ENCODE results near the gene TENT5A.

The TENT5A gene

GRCh38 chr6:81725127-81725526 is 27.4 kb downstream of the TENT5A start:
- no peak for FAIRE-seq

GRCh38 chr6:81722506-81723223 is 29.8 kb downstream of the TENT5A start:
- no peak for DNase-seq (ENCODE audit: extremely low spot score, insufficient read length, low read depth)
- FAIRE-seq = no peak

More at GRCh38 chr6:81725127-81725526, 27.4 kb downstream of the TENT5A start:
- no peak for DNase-seq (ENCODE audit: extremely low spot score, insufficient read length, low read depth)

- no peak for DNase-seq (ENCODE audit: extremely low spot score, insufficient read length, low read depth)
- FAIRE-seq = no peak
These were observed 32.1 kb downstream of the TENT5A start for GRCh38 chr6:81720427-81720826.

- DNase-seq (ENCODE audit: extremely low spot score, insufficient read length, low read depth) (no peak), FAIRE-seq (no peak)
These were observed 34.4 kb downstream of the TENT5A start for GRCh38 chr6:81718126-81718525.

GRCh38 chr6:81714684-81715083 is 37.8 kb downstream of the TENT5A start:
- FAIRE-seq = no peak
- no peak for DNase-seq (ENCODE audit: extremely low spot score, insufficient read length, low read depth)

- DNase-seq (ENCODE audit: extremely low spot score, insufficient read length, low read depth) (no peak), FAIRE-seq (no peak)
These were observed 39.3 kb downstream of the TENT5A start for GRCh38 chr6:81713205-81713604.

GRCh38 chr6:81708113-81708699 is 44.3 kb downstream of the TENT5A start:
- FAIRE-seq (no peak), DNase-seq (ENCODE audit: extremely low spot score, insufficient read length, low read depth) (no peak)

GRCh38 chr6:81704700-81705099 is 47.8 kb downstream of the TENT5A start:
- DNase-seq (ENCODE audit: extremely low spot score, insufficient read length, low read depth) = no peak
- no peak for FAIRE-seq

- DNase-seq (ENCODE audit: extremely low spot score, insufficient read length, low read depth) = no peak
- FAIRE-seq = no peak
These were observed 52.1 kb downstream of the TENT5A start for GRCh38 chr6:81700414-81700813.

- no peak for FAIRE-seq
- no peak for DNase-seq (ENCODE audit: extremely low spot score, insufficient read length, low read depth)
These were observed 54.9 kb downstream of the TENT5A start for GRCh38 chr6:81697559-81697958.

GRCh38 chr6:81696524-81696923 is 56.0 kb downstream of the TENT5A start:
- FAIRE-seq (no peak), DNase-seq (ENCODE audit: extremely low spot score, insufficient read length, low read depth) (no peak)

Data from GM18507 (cell line).